NCI-H187 (cell line): ENCODE results near the gene CYP4F22.
"Not testable (repeated sequence)": the region's sequence is repeated elsewhere in the genome, so short reads cannot be mapped to it uniquely, and the experiment has no call there.

ENCODE experiments used
- DNase-seq, 2 experiments: peaks; one replicate each; lab custom pipeline; 2025; lab: John Stamatoyannopoulos, UW

The CYP4F22 gene

GRCh38 chr19:15575406-15575805 is 67.1 kb downstream of the CYP4F22 start:
- no peak for DNase-seq

- DNase-seq: no peak
Measured at GRCh38 chr19:15576526-15577156, 68.3 kb downstream of the CYP4F22 start.

GRCh38 chr19:15577184-15577771 is 69.0 kb downstream of the CYP4F22 start:
- DNase-seq: no peak

- DNase-seq: no peak
Measured at GRCh38 chr19:15583346-15583745, 75.0 kb downstream of the CYP4F22 start.

- DNase-seq: no peak
Measured at GRCh38 chr19:15584095-15584494, 75.8 kb downstream of the CYP4F22 start.

GRCh38 chr19:15584541-15585115 is 76.3 kb downstream of the CYP4F22 start:
- DNase-seq: peak; percentile 0 to 12

GRCh38 chr19:15587663-15588062 is 79.3 kb downstream of the CYP4F22 start:
- DNase-seq: no peak

GRCh38 chr19:15588265-15588664 is 79.9 kb downstream of the CYP4F22 start:
- DNase-seq: no peak

- DNase-seq: no peak
Measured at GRCh38 chr19:15589760-15590451, 81.6 kb downstream of the CYP4F22 start.

- DNase-seq: no peak
Measured at GRCh38 chr19:15591796-15592195, 83.5 kb downstream of the CYP4F22 start.

- not testable (repeated sequence) for DNase-seq
Measured at GRCh38 chr19:15592506-15592905, 84.2 kb downstream of the CYP4F22 start.

- DNase-seq: not testable (repeated sequence)
Measured at GRCh38 chr19:15593766-15594165, 85.4 kb downstream of the CYP4F22 start.

GRCh38 chr19:15595069-15595468 is 86.7 kb downstream of the CYP4F22 start:
- no peak for DNase-seq
